SU-DHL-6 (cell line): ENCODE measurements around the gene MOGAT3.

Experiments used
- EZH2phosphoT487 ChIP-seq: fragments of 200-600 bp; sonication (generic), shearing (Covaris generic); conservative IDR thresholded peaks from 2 replicates; pipeline ENCODE4 v1.6.1; 2018; ENCODE audit warnings: mild to moderate bottlenecking, antibody characterized with exemption, low read length, moderate library complexity, mixed read lengths
- TF ChIP-seq, protein P1 (sequence below): fragments of 200-600 bp; sonication (generic); IDR thresholded peaks from one replicate; pipeline ENCODE4 v1.5.1; 2017; ENCODE audit warnings: antibody characterized with exemption, mild to moderate bottlenecking, low read length, moderate library complexity; ENCODE audit not compliant: insufficient read depth, poor library complexity, severe bottlenecking

DNA sequence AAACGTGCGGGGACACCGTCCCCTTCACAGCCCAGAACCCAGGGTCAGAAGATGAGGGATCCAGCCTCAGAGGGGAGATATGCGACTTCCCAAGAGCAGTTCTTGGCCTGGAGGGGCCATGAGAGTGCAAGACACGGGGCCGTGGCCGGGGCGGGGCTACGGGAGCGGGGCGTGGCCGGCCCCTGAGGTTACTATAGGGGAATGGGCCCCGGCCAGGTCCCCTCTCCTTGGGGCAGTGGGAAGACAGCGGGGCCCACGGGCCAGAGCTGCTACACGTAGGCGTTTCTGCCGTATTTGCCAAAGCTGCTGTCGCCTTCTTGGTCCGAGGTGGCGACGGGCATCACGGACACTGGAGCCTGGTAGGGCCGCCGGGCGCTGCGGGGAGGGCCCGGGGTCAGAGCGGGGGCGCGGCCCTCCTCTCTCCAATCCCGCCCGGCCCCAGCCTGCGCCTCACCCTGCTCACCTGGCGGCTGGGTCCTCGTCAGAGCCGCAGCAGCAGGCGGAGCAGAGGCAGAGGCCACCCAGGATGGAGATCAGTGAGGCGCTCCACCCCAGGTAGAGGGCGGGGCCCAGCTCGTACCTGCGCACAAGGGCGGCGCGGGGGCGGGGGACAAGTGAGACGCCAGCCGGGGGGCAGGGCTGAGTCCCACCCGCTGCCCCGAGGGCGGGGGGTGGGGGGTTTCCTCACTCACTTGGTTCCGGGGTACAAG is 31.5 kb upstream of the MOGAT3 start:
- TF ChIP-seq, protein P1, sequence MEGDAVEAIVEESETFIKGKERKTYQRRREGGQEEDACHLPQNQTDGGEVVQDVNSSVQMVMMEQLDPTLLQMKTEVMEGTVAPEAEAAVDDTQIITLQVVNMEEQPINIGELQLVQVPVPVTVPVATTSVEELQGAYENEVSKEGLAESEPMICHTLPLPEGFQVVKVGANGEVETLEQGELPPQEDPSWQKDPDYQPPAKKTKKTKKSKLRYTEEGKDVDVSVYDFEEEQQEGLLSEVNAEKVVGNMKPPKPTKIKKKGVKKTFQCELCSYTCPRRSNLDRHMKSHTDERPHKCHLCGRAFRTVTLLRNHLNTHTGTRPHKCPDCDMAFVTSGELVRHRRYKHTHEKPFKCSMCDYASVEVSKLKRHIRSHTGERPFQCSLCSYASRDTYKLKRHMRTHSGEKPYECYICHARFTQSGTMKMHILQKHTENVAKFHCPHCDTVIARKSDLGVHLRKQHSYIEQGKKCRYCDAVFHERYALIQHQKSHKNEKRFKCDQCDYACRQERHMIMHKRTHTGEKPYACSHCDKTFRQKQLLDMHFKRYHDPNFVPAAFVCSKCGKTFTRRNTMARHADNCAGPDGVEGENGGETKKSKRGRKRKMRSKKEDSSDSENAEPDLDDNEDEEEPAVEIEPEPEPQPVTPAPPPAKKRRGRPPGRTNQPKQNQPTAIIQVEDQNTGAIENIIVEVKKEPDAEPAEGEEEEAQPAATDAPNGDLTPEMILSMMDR = no peak
- no peak for TF ChIP-seq EZH2phosphoT487
